ENCODE data around the gene PIM2. TPM values are rescaled to one million over a fixed set of nuclear protein-coding genes. Genes with fewer than 3 reads are reported as not detected.

The PIM2 gene
- polyA plus RNA-seq, 1 of the 3 experiments (the other 2 are of a cell fraction) = 12.3 TPM

- TF ChIP-seq CHD2 (IDR thresholded peaks at IDR 0.05; ENCODE audit: low read length, partially characterized antibody) (no peak), RXRA (IDR thresholded peaks at IDR 0.05; ENCODE audit: borderline replicate concordance, low read depth) (no peak)
Observed at GRCh38 chrX:48956728-48957414, 38.0 kb upstream of the PIM2 start (continued).

GRCh38 chrX:48948589-48948988 is 29.8 kb upstream of the PIM2 start:
- POLR2A ChIA-PET = no interaction called here
- no peaks in the 10 kb centered on the region for H3F3A ChIP-seq (replicated peaks; ENCODE audit: insufficient read depth)

More at GRCh38 chrX:48948589-48948988, 29.8 kb upstream of the PIM2 start:
- Histone ChIP-seq H4K20me1 (ENCODE audit: insufficient read depth) (peaks cover 89% of the 10 kb centered on the region), H3K4me1 (ENCODE audit: control insufficient read depth in 1 of 2, insufficient read depth in 2 of 2, low read depth in 1 of 2, low read length in 1 of 2) (peaks cover 0 to 12% of the 10 kb centered on the region in 2 experiments; a peak in 1 of 4 replicates), H3K4me2 (no peak overlapping the region), H3K79me2 (ENCODE audit: insufficient read depth) (peaks cover 83% of the 10 kb centered on the region), H3K27ac (ENCODE audit: low read depth in 2 of 2, low read length in 1 of 2) (no peak overlapping the region), H3K27me3 (ENCODE audit: insufficient read depth) (no peaks in the 10 kb centered on the region), H3K36me3 (replicated peaks in 1 of 2; ENCODE audit: control insufficient read depth in 1 of 2, insufficient read depth in 2 of 2, low read length in 1 of 2) (peaks cover 11 to 12% of the 10 kb centered on the region in 2 experiments), H2AFZ (ENCODE audit: low read depth) (no peak overlapping the region), H3K9me2 (no peaks in the 10 kb centered on the region), H3K9me3 (no peaks in the 10 kb centered on the region), H3K9ac (no peak overlapping the region), H3K4me3 (ENCODE audit: low read depth in 2 of 2, low read length in 1 of 2) (no peak overlapping the region)
- CTCF ChIA-PET = interaction anchor here (0.9 kb wide), 1 partner anchor 95 kb away, joined by 3 read pairs; the partner anchor contains the start of gene TFE3
- TF ChIP-seq, protein P1, sequence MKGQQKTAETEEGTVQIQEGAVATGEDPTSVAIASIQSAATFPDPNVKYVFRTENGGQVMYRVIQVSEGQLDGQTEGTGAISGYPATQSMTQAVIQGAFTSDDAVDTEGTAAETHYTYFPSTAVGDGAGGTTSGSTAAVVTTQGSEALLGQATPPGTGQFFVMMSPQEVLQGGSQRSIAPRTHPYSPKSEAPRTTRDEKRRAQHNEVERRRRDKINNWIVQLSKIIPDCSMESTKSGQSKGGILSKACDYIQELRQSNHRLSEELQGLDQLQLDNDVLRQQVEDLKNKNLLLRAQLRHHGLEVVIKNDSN (IDR thresholded peaks at IDR 0.05; ENCODE audit: borderline replicate concordance, low read depth) = no peak
- no peak for TF ChIP-seq RXRA (IDR thresholded peaks at IDR 0.05; ENCODE audit: borderline replicate concordance, low read depth)
- TF ChIP-seq MEF2A (IDR thresholded peaks at IDR 0.05; ENCODE audit: borderline replicate concordance, low read depth) = no peak
- no peak for TF ChIP-seq IRF3 (IDR thresholded peaks at IDR 0.05; ENCODE audit: low read depth, low read length)
- no peak for TF ChIP-seq EP300 (IDR thresholded peaks at IDR 0.05; ENCODE audit: borderline replicate concordance in 1 of 2, low read depth in 1 of 2, low read length in 1 of 2)
- TF ChIP-seq RAD21 (IDR thresholded peaks at IDR 0.05; ENCODE audit: low read length) = no peak
- no peak for TF ChIP-seq TAF1 (IDR thresholded peaks at IDR 0.05; ENCODE audit: borderline replicate concordance, low read depth, low read length)
- no peak for TF ChIP-seq FOSL2 (IDR thresholded peaks at IDR 0.05; ENCODE audit: borderline replicate concordance, low read depth)
- no peak for TF ChIP-seq GABPA (IDR thresholded peaks at IDR 0.05; ENCODE audit: low read depth)
- TF ChIP-seq MXI1 (IDR thresholded peaks at IDR 0.05; ENCODE audit: low read depth, low read length) = no peak
- TF ChIP-seq SIN3A (IDR thresholded peaks at IDR 0.05; ENCODE audit: borderline replicate concordance, low read depth, low read length) = no peak
- DNase-seq = no peak
- WGBS (ENCODE audit: low lambda C conversion rate) = 88% methylated on average over 1 of the region's 1 CpG
